ENCODE data around the gene SHISAL1. TPM values are rescaled to one million over a fixed set of nuclear protein-coding genes. Genes with fewer than 3 reads are reported as not detected.

SHISAL1 gene
- total RNA-seq, 1 donor from 2014 or later = 7.5 TPM

DNA sequence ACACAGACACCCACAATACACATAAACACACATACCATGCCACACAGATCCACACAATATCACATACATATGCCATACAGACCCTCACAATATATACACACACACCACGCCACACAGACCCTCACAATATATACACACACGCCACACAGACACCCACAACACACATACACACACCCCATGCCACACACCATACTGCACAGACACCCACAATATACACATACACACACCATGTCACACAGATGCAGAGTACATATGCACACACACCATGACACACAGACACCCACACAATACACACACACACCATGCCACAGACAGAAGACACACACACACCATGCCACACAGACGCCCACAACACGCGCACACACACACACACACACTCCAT lies 43.6 kb downstream of the SHISAL1 start:
- Mint-ChIP-seq H3K27me3 (ENCODE audit: low read depth) (peaks cover 11% of the 10 kb centered on the region), H3K4me3 (ENCODE audit: unreplicated experiment) (no peak overlapping the region), H3K4me1 (ENCODE audit: low read depth) (peaks cover 3% of the 10 kb centered on the region), H3K9me3 (ENCODE audit: low read depth) (no peaks in the 10 kb centered on the region), H3K27ac (ENCODE audit: unreplicated experiment) (no peak overlapping the region), H3K36me3 (ENCODE audit: low read depth) (no peaks in the 10 kb centered on the region)
- DNase-seq (ENCODE audit: low spot score) = no peak
- TF ChIP-seq CTCF (IDR thresholded peaks at IDR 0.05) = no peak

GRCh38 chr22:44268431-44269116 lies 44.2 kb downstream of the SHISAL1 start:
- Mint-ChIP-seq H3K27me3 (ENCODE audit: low read depth) (peaks cover 11% of the 10 kb centered on the region), H3K4me1 (ENCODE audit: low read depth) (peaks cover 3% of the 10 kb centered on the region), H3K4me3 (ENCODE audit: unreplicated experiment) (no peak overlapping the region), H3K9me3 (ENCODE audit: low read depth) (no peaks in the 10 kb centered on the region), H3K36me3 (ENCODE audit: low read depth) (peaks cover 2% of the 10 kb centered on the region), H3K27ac (ENCODE audit: unreplicated experiment) (no peak overlapping the region)
- no peak for TF ChIP-seq CTCF (IDR thresholded peaks at IDR 0.05)
- DNase-seq (ENCODE audit: low spot score) = no peak

DNA sequence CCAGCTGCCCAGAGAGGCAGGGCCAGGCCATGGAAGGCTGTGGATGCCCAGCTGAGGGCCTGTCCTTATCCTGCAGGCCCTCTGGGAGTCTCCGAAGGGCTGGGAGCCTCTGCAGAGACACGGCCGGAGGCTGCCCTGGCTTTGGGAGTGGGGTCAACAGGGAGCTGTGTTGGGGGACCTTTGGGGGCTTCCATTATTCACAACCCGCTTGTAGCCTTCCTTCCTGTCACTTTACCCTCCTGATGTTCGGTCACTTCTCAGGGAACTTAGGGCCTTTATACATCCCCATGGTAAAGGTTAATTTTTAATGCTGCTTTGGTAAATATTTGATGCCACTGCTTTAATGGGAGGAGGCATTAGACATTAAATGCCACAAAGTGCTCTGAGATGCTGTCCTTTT lies 44.9 kb downstream of the SHISAL1 start:
- peaks cover 3% of the 10 kb centered on the region for H3K4me1 Mint-ChIP-seq (ENCODE audit: low read depth)
- H3K36me3 Mint-ChIP-seq (ENCODE audit: low read depth) = peaks cover 5% of the 10 kb centered on the region
- H3K27me3 Mint-ChIP-seq (ENCODE audit: low read depth) = peaks cover 11% of the 10 kb centered on the region
- no peak for TF ChIP-seq CTCF (IDR thresholded peaks at IDR 0.05)
- no peak overlapping the region for H3K4me3 Mint-ChIP-seq (ENCODE audit: unreplicated experiment)
- no peak for DNase-seq (ENCODE audit: low spot score)
- peaks cover 3% of the 10 kb centered on the region for H3K9me3 Mint-ChIP-seq (ENCODE audit: low read depth)
- H3K27ac Mint-ChIP-seq (ENCODE audit: unreplicated experiment) = no peak overlapping the region

- no peak overlapping the region for H3K27ac Mint-ChIP-seq (ENCODE audit: unreplicated experiment)
- H3K4me3 Mint-ChIP-seq (ENCODE audit: unreplicated experiment) = no peak overlapping the region
- peaks cover 3% of the 10 kb centered on the region for H3K9me3 Mint-ChIP-seq (ENCODE audit: low read depth)
- peaks cover 3% of the 10 kb centered on the region for H3K4me1 Mint-ChIP-seq (ENCODE audit: low read depth)
- peaks cover 11% of the 10 kb centered on the region for H3K27me3 Mint-ChIP-seq (ENCODE audit: low read depth)
- H3K36me3 Mint-ChIP-seq (ENCODE audit: low read depth) = peaks cover 5% of the 10 kb centered on the region
- DNase-seq (ENCODE audit: low spot score) = peak; percentile 55
- TF ChIP-seq CTCF (IDR thresholded peaks at IDR 0.05) = no peak
Measured at GRCh38 chr22:44266796-44267760, 45.7 kb downstream of the SHISAL1 start.

GRCh38 chr22:44263547-44263946 lies 49.2 kb downstream of the SHISAL1 start:
- Mint-ChIP-seq H3K27me3 (ENCODE audit: low read depth) (peaks cover 4% of the 10 kb centered on the region), H3K4me1 (ENCODE audit: low read depth) (peaks cover 3% of the 10 kb centered on the region), H3K4me3 (ENCODE audit: unreplicated experiment) (no peak overlapping the region), H3K27ac (ENCODE audit: unreplicated experiment) (no peak overlapping the region), H3K9me3 (ENCODE audit: low read depth) (peaks cover 3% of the 10 kb centered on the region), H3K36me3 (ENCODE audit: low read depth) (peaks cover 7% of the 10 kb centered on the region)
- no peak for TF ChIP-seq CTCF (IDR thresholded peaks at IDR 0.05)
- peak; percentile 66 for DNase-seq (ENCODE audit: low spot score)
